ENCODE measurements around the gene OVOL1. TPM values are rescaled to one million over a fixed set of nuclear protein-coding genes. Genes with fewer than 3 reads are reported as not detected.

The OVOL1 gene
- total and polyA plus RNA-seq, 2 experiments from 2014 or later = 1.5 to 3.3 TPM

DNA sequence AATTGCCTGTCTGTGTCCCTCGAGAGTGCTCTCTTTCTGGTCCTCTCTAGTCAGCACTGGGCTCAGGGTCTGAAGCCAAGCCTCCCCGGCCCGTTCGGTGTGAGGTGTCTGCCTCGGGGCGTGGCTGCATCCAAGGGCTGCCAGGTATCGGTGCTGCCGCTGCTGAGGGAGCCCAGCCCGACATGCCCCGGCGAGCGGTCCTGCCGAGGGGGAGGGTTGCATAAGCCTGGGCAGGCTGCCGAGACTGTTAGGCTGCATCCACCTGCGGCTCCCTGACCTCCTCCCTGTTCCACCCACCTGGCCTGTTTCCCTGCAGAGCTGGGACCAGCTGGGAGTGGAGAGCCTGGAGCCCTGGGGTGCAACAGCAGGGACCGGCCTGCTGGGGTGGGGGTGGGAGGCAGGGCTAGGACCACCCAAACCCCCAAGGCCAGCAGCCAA lies 6.3 kb downstream of the OVOL1 start (continued):
- TF ChIP-seq, protein P1, sequence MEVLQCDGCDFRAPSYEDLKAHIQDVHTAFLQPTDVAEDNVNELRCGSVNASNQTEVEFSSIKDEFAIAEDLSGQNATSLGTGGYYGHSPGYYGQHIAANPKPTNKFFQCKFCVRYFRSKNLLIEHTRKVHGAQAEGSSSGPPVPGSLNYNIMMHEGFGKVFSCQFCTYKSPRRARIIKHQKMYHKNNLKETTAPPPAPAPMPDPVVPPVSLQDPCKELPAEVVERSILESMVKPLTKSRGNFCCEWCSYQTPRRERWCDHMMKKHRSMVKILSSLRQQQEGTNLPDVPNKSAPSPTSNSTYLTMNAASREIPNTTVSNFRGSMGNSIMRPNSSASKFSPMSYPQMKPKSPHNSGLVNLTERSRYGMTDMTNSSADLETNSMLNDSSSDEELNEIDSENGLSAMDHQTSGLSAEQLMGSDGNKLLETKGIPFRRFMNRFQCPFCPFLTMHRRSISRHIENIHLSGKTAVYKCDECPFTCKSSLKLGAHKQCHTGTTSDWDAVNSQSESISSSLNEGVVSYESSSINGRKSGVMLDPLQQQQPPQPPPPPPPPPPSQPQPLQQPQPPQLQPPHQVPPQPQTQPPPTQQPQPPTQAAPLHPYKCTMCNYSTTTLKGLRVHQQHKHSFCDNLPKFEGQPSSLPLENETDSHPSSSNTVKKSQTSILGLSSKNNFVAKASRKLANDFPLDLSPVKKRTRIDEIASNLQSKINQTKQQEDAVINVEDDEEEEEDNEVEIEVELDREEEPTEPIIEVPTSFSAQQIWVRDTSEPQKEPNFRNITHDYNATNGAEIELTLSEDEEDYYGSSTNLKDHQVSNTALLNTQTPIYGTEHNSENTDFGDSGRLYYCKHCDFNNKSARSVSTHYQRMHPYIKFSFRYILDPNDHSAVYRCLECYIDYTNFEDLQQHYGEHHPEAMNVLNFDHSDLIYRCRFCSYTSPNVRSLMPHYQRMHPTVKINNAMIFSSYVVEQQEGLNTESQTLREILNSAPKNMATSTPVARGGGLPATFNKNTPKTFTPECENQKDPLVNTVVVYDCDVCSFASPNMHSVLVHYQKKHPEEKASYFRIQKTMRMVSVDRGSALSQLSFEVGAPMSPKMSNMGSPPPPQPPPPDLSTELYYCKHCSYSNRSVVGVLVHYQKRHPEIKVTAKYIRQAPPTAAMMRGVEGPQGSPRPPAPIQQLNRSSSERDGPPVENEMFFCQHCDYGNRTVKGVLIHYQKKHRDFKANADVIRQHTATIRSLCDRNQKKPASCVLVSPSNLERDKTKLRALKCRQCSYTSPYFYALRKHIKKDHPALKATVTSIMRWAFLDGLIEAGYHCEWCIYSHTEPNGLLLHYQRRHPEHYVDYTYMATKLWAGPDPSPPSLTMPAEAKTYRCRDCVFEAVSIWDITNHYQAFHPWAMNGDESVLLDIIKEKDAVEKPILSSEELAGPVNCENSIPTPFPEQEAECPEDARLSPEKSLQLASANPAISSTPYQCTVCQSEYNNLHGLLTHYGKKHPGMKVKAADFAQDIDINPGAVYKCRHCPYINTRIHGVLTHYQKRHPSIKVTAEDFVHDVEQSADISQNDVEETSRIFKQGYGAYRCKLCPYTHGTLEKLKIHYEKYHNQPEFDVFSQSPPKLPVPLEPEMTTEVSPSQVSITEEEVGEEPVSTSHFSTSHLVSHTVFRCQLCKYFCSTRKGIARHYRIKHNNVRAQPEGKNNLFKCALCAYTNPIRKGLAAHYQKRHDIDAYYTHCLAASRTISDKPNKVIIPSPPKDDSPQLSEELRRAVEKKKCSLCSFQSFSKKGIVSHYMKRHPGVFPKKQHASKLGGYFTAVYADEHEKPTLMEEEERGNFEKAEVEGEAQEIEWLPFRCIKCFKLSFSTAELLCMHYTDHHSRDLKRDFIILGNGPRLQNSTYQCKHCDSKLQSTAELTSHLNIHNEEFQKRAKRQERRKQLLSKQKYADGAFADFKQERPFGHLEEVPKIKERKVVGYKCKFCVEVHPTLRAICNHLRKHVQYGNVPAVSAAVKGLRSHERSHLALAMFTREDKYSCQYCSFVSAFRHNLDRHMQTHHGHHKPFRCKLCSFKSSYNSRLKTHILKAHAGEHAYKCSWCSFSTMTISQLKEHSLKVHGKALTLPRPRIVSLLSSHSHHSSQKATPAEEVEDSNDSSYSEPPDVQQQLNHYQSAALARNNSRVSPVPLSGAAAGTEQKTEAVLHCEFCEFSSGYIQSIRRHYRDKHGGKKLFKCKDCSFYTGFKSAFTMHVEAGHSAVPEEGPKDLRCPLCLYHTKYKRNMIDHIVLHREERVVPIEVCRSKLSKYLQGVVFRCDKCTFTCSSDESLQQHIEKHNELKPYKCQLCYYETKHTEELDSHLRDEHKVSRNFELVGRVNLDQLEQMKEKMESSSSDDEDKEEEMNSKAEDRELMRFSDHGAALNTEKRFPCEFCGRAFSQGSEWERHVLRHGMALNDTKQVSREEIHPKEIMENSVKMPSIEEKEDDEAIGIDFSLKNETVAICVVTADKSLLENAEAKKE (CRISPR knock-in tag; IDR thresholded peaks at IDR 0.05) = no peak
- TF ChIP-seq ZNF331 (CRISPR knock-in tag; IDR thresholded peaks at IDR 0.05; ENCODE audit: low read depth) = no peak

DNA sequence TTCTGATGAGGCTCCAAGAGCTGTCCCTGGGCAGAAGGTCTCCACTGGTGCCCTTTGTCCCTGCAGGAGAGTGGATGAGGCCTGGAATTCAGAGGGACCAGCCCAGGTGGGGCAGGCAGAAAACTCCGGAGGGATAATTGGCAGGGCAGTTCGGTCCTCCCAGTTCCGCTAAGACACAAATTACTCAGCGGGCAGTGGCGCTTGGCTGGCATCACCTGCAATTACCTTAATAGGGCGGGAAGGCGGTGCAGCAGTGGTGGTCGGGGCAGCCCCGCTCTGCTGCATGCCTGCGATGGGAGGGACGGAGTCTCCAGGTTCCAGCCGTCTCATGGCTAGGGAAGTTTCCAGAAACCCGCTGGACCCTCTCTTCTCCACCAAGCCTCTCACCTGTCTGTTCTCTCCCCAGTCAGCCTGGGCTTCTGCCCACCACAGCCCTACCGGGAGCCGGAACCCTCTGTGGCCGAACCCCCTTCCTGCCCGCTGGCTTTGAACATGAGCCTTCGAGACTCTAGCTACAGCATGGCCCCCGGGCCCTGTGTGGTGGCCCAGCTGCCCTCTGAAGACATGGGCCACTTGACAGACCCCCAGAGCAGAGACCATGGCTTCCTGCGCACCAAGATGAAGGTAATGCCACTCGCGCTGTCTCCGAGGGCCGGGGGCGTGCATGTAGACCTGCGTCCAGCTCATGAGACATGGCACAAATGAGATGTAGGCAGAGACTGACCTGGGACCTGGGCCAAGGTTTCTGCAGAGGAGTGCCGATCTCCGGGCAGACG lies 7.0 kb downstream of the OVOL1 start:
- no peak for ATAC-seq
- H3K4me3 Mint-ChIP-seq = no peak overlapping the region
- H3K27ac Mint-ChIP-seq = no peak overlapping the region
- no peaks in the 10 kb centered on the region; the same call in 1 of the 2 replicates for H3K79me2 ChIP-seq (replicated peaks; ENCODE audit: insufficient read depth)
- H3K36me3 ChIP-seq (ENCODE audit: insufficient read depth) = no peaks in the 10 kb centered on the region
- H2AFZ ChIP-seq = no peak overlapping the region
- peaks cover 4% of the 10 kb centered on the region for H3K27me3 ChIP-seq (ENCODE audit: insufficient read depth)
- no peak for DNase-seq (ENCODE audit: low spot score)
- H3K9me2 ChIP-seq (ENCODE audit: insufficient read depth) = 0 out of 2 replicates have a peak, but pooled peaks cover 2% of the 10 kb centered on the region
- peaks cover 21% of the 10 kb centered on the region for H3K4me1 ChIP-seq (ENCODE audit: insufficient read depth)
- H3K9me3 Mint-ChIP-seq = no peaks in the 10 kb centered on the region
- no peaks in the 10 kb centered on the region for H4K20me1 ChIP-seq (replicated peaks; ENCODE audit: insufficient read depth)
- no peak overlapping the region for H3K4me2 ChIP-seq
- no peaks in the 10 kb centered on the region for H3K36me3 Mint-ChIP-seq (ENCODE audit: low read depth)
- 0 out of 2 replicates have a peak, but pooled peaks cover 4% of the 10 kb centered on the region for H3F3A ChIP-seq (replicated peaks; ENCODE audit: low read depth)
- peaks cover 10% of the 10 kb centered on the region for H3K27me3 Mint-ChIP-seq (ENCODE audit: insufficient read depth, low read depth, poor library complexity)
- TF ChIP-seq EZH2 (IDR thresholded peaks at IDR 0.05; ENCODE audit: low read depth, unreplicated experiment) = no peak
- TF ChIP-seq JUNB (IDR thresholded peaks at IDR 0.05; ENCODE audit: unreplicated experiment) = no peak
- no peak for TF ChIP-seq EZH2phosphoT487 (IDR thresholded peaks at IDR 0.05; ENCODE audit: unreplicated experiment)
- TF ChIP-seq, protein P2, sequence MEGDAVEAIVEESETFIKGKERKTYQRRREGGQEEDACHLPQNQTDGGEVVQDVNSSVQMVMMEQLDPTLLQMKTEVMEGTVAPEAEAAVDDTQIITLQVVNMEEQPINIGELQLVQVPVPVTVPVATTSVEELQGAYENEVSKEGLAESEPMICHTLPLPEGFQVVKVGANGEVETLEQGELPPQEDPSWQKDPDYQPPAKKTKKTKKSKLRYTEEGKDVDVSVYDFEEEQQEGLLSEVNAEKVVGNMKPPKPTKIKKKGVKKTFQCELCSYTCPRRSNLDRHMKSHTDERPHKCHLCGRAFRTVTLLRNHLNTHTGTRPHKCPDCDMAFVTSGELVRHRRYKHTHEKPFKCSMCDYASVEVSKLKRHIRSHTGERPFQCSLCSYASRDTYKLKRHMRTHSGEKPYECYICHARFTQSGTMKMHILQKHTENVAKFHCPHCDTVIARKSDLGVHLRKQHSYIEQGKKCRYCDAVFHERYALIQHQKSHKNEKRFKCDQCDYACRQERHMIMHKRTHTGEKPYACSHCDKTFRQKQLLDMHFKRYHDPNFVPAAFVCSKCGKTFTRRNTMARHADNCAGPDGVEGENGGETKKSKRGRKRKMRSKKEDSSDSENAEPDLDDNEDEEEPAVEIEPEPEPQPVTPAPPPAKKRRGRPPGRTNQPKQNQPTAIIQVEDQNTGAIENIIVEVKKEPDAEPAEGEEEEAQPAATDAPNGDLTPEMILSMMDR (conservative IDR thresholded peaks at IDR 0.05; ENCODE audit: low read depth in 2 of 2) = no peak
- TF ChIP-seq STAT1 (IDR thresholded peaks at IDR 0.05; ENCODE audit: unreplicated experiment) = no peak
- TF ChIP-seq ZNF114 (CRISPR knock-in tag; IDR thresholded peaks at IDR 0.05) = no peak
- no peak for TF ChIP-seq NANOG (IDR thresholded peaks at IDR 0.05; ENCODE audit: borderline replicate concordance)
- TF ChIP-seq CREB1 (CRISPR knock-in tag; IDR thresholded peaks at IDR 0.05; ENCODE audit: low read depth) = no peak
- no peak for TF ChIP-seq POLR2AphosphoS5 (IDR thresholded peaks at IDR 0.05; ENCODE audit: low read depth)
- H3K27ac ChIP-seq (ENCODE audit: low read depth) = no peak overlapping the region
- no peak overlapping the region for H3K4me3 ChIP-seq
- H3K4me1 Mint-ChIP-seq = peaks cover 40% of the 10 kb centered on the region

Data from GM23338 (cell line).